Measurements from ENCODE around the gene HOXA11.
A peak's percentile ranks its signal among the peaks of the same experiment; 100 is the strongest.

The HOXA11 gene

GRCh38 chr7:27201580-27202017 lies 16.6 kb upstream of the HOXA11 start:
- no peak overlapping the region for H3K9ac ChIP-seq
- no peak overlapping the region for H2AFZ ChIP-seq (ENCODE audit: low read depth)
- no peak for TF ChIP-seq CTCF (conservative IDR thresholded peaks at IDR 0.05; ENCODE audit: low read depth, low read length)
- H3K79me2 ChIP-seq (ENCODE audit: insufficient read depth, low read depth): no peaks in the 10 kb centered on the region
- no peak overlapping the region for H3K4me2 ChIP-seq
- H3K27ac ChIP-seq: no peak overlapping the region
- H4K20me1 ChIP-seq (ENCODE audit: insufficient read depth): no peaks in the 10 kb centered on the region
- H3K36me3 ChIP-seq (ENCODE audit: insufficient read depth): no peaks in the 10 kb centered on the region
- no peak overlapping the region for H3K4me3 ChIP-seq (IDR thresholded peaks at IDR 0.05; ENCODE audit: insufficient read depth, low read depth, low read length)
- H3K4me1 ChIP-seq (ENCODE audit: low read depth, poor library complexity, severe bottlenecking): no peaks in the 10 kb centered on the region
- no peaks in the 10 kb centered on the region for H3K27me3 ChIP-seq (ENCODE audit: insufficient read depth, low read depth)

- H3K4me3 ChIP-seq (IDR thresholded peaks at IDR 0.05; ENCODE audit: insufficient read depth, low read depth, low read length): no peak overlapping the region
Measured at GRCh38 chr7:27200761-27201579, 15.9 kb upstream of the HOXA11 start.

GRCh38 chr7:27199849-27200760 lies 15.1 kb upstream of the HOXA11 start, which contains the start of gene HOXA13:
Gene HOXA13 (minus strand): TSS chr7:27200091. CDS start chr7:27200077, 14 bp downstream.
- Histone ChIP-seq H3K4me1 (ENCODE audit: low read depth, poor library complexity, severe bottlenecking) (peaks cover 3% of the 10 kb centered on the region), H3K9ac (no peak within 1 kb of the TSS), H3K4me2 (peak within 1 kb of the TSS; percentile 44), H4K20me1 (ENCODE audit: insufficient read depth) (no peaks in the 10 kb centered on the region), H3K79me2 (ENCODE audit: insufficient read depth, low read depth) (no peaks in the 10 kb centered on the region), H3K4me3 (IDR thresholded peaks at IDR 0.05; ENCODE audit: insufficient read depth, low read depth, low read length) (no peak within 1 kb of the TSS), H3K27me3 (ENCODE audit: insufficient read depth, low read depth) (no peaks in the 10 kb centered on the region), H3K36me3 (ENCODE audit: insufficient read depth) (no peaks in the 10 kb centered on the region), H3K27ac (no peak within 1 kb of the TSS), H2AFZ (ENCODE audit: low read depth) (peak within 1 kb of the TSS; percentile 62)
- no peak for TF ChIP-seq CTCF (conservative IDR thresholded peaks at IDR 0.05; ENCODE audit: low read depth, low read length)

More at GRCh38 chr7:27200761-27201579, 15.9 kb upstream of the HOXA11 start:
- H3K4me1 ChIP-seq (ENCODE audit: low read depth, poor library complexity, severe bottlenecking): peaks cover 3% of the 10 kb centered on the region
- peak overlapping the region; percentile 44; the same call in 1 of the 2 replicates for H3K4me2 ChIP-seq
- H3K9ac ChIP-seq: no peak overlapping the region
- H3K27ac ChIP-seq: no peak overlapping the region
- no peak overlapping the region; the same call in 1 of the 2 replicates for H2AFZ ChIP-seq (ENCODE audit: low read depth)
- H3K36me3 ChIP-seq (ENCODE audit: insufficient read depth): no peaks in the 10 kb centered on the region
- no peak for TF ChIP-seq CTCF (conservative IDR thresholded peaks at IDR 0.05; ENCODE audit: low read depth, low read length)
- H4K20me1 ChIP-seq (ENCODE audit: insufficient read depth): no peaks in the 10 kb centered on the region
- H3K79me2 ChIP-seq (ENCODE audit: insufficient read depth, low read depth): no peaks in the 10 kb centered on the region
- no peaks in the 10 kb centered on the region for H3K27me3 ChIP-seq (ENCODE audit: insufficient read depth, low read depth)

- H3K4me3 ChIP-seq (IDR thresholded peaks at IDR 0.05; ENCODE audit: insufficient read depth, low read depth, low read length): no peak overlapping the region
- peaks cover 3% of the 10 kb centered on the region for H3K4me1 ChIP-seq (ENCODE audit: low read depth, poor library complexity, severe bottlenecking)
Measured at GRCh38 chr7:27198871-27199801, 14.1 kb upstream of the HOXA11 start.

More at GRCh38 chr7:27198871-27199801, 14.1 kb upstream of the HOXA11 start:
- no peak overlapping the region for H3K4me2 ChIP-seq
- H3K36me3 ChIP-seq (ENCODE audit: insufficient read depth): no peaks in the 10 kb centered on the region
- no peaks in the 10 kb centered on the region for H3K79me2 ChIP-seq (ENCODE audit: insufficient read depth, low read depth)
- H4K20me1 ChIP-seq (ENCODE audit: insufficient read depth): no peaks in the 10 kb centered on the region
- H3K27me3 ChIP-seq (ENCODE audit: insufficient read depth, low read depth): no peaks in the 10 kb centered on the region
- no peak overlapping the region for H3K27ac ChIP-seq
- H3K9ac ChIP-seq: no peak overlapping the region
- no peak overlapping the region for H2AFZ ChIP-seq (ENCODE audit: low read depth)
- no peak for TF ChIP-seq CTCF (conservative IDR thresholded peaks at IDR 0.05; ENCODE audit: low read depth, low read length)

Measured in KMS-11 (cell line).